Activated CD4-positive, alpha-beta memory T cell treated with anti-CD3 and anti-CD28 coated beads for 36 hours (primary cell): ENCODE results near the gene FASTKD1. TPM values are rescaled to one million over a fixed set of nuclear protein-coding genes. Genes with fewer than 3 reads are reported as not detected.
"Not testable (repeated sequence)": the region's sequence is repeated elsewhere in the genome, so short reads cannot be mapped to it uniquely, and the experiment has no call there.

ENCODE experiments used
- CTCF ChIA-PET: fragments of 350-600 bp; sonication (Branson Sonifier 250); formaldehyde crosslinking; loops from one replicate; lab custom pipeline; 2021; ENCODE audit warnings: antibody characterized with exemption, inconsistent platforms; lab: Charles Lee
- POLR2A ChIA-PET: fragments of 350-600 bp; sonication (Branson Sonifier 250); formaldehyde crosslinking; loops from one replicate; lab custom pipeline; 2021; ENCODE audit warnings: antibody characterized with exemption; lab: Charles Lee
- DNase-seq: peaks from one replicate; pipeline ENCODE4 v3.0.0-alpha.2; 2020
- H3K27ac Mint-ChIP-seq: one replicate; pipeline ENCODE4 v1.8.0; 2021; ENCODE audit warnings: mixed read lengths
- H3K27me3 Mint-ChIP-seq: one replicate; pipeline ENCODE4 v1.8.0; 2021; ENCODE audit warnings: mixed read lengths
- H3K36me3 Mint-ChIP-seq: one replicate; pipeline ENCODE4 v1.8.0; 2021; ENCODE audit warnings: mixed read lengths
- H3K4me1 Mint-ChIP-seq: one replicate; pipeline ENCODE4 v1.8.0; 2021; ENCODE audit warnings: low read depth, mixed read lengths
- H3K4me3 Mint-ChIP-seq: one replicate; pipeline ENCODE4 v1.8.0; 2021; ENCODE audit warnings: mild to moderate bottlenecking, mixed read lengths
- H3K9me3 Mint-ChIP-seq: one replicate; pipeline ENCODE4 v1.8.0; 2021; ENCODE audit warnings: mixed read lengths
- intact Hi-C: fragments of 100-400 bp; cut with micrococcal nuclease; formaldehyde crosslinking; loops from one replicate; pipeline ENCODE4 v1.15.1; 2023
- total RNA-seq, 2 experiments: library from RNA; stranded (reverse); gene quantifications; one replicate each; pipeline ENCODE4 v1.2.3, GENCODE V29; 2021

The FASTKD1 gene
- total RNA-seq, 2 experiments from 2014 or later: 41.6 to 47.6 TPM

- Mint-ChIP-seq H3K27me3 (no peaks in the 10 kb centered on the region), H3K9me3 (peaks cover 13% of the 10 kb centered on the region), H3K4me3 (peak overlapping the region; percentile 99), H3K36me3 (peaks cover 28% of the 10 kb centered on the region), H3K27ac (peak overlapping the region; percentile 98), H3K4me1 (peaks cover 36% of the 10 kb centered on the region)
- DNase-seq: no peak
- intact Hi-C loops: no loop called here
- POLR2A ChIA-PET: interaction anchor here (0.9 to 1.7 kb wide), 2 partner anchors 108 to 243 kb away, joined by 3 to 4 read pairs; no protein-coding TSS in a partner anchor
- CTCF ChIA-PET: no interaction called here
Measured at GRCh38 chr2:169585673-169586072, 12.0 kb upstream of the FASTKD1 start.

- intact Hi-C loops: loop anchor here (1.0 to 5.0 kb wide), 4 partner anchors 11 to 1343 kb away; partner anchors contain the start of genes CFAP210, FASTKD1, GORASP2 and PHOSPHO2
- H3K9me3 Mint-ChIP-seq: peaks cover 13% of the 10 kb centered on the region
- peak within 1 kb of the TSS; percentile 99 for H3K4me3 Mint-ChIP-seq
- POLR2A ChIA-PET: interaction anchor here (0.9 to 1.7 kb wide), 4 partner anchors 11 to 244 kb away, joined by 3 to 17 read pairs (median 4); partner anchors contain the start of genes FASTKD1 and SSB
- H3K27me3 Mint-ChIP-seq: no peaks in the 10 kb centered on the region
- CTCF ChIA-PET: interaction anchor here (0.8 kb wide), 1 partner anchor 12 kb away, joined by 3 read pairs; no protein-coding TSS in a partner anchor
- DNase-seq: peak; percentile 93
- H3K27ac Mint-ChIP-seq: peak within 1 kb of the TSS; percentile 98
- H3K4me1 Mint-ChIP-seq: peaks cover 27% of the 10 kb centered on the region
- H3K36me3 Mint-ChIP-seq: peaks cover 26% of the 10 kb centered on the region
Measured at GRCh38 chr2:169584005-169584877, 10.6 kb upstream of the FASTKD1 start, which contains the start of gene PPIG. PPIG (plus strand) TSS chr2:169584351; CDS start chr2:169604042, 19,691 bp downstream.

- Mint-ChIP-seq H3K4me1 (peaks cover 22% of the 10 kb centered on the region), H3K4me3 (no peak overlapping the region), H3K36me3 (peaks cover 26% of the 10 kb centered on the region), H3K9me3 (peaks cover 13% of the 10 kb centered on the region), H3K27me3 (no peaks in the 10 kb centered on the region), H3K27ac (no peak overlapping the region)
- intact Hi-C loops: loop anchor here (5.0 kb wide), 1 partner anchor 1344 kb away; the partner anchor contains the start of gene GORASP2
- DNase-seq: no peak
- ChIA-PET CTCF (no interaction called here), POLR2A (no interaction called here)
Measured at GRCh38 chr2:169583518-169583917, 9.9 kb upstream of the FASTKD1 start.

- peaks cover 13% of the 10 kb centered on the region for H3K9me3 Mint-ChIP-seq
- CTCF ChIA-PET: interaction anchor here (1.0 kb wide), 1 partner anchor 10 kb away, joined by 4 read pairs; the partner anchor contains the start of gene FASTKD1
- H3K4me1 Mint-ChIP-seq: peaks cover 20% of the 10 kb centered on the region
- H3K27ac Mint-ChIP-seq, H3K4me3 Mint-ChIP-seq, DNase-seq, H3K27me3 Mint-ChIP-seq, POLR2A ChIA-PET: not testable (repeated sequence)
- peaks cover 26% of the 10 kb centered on the region for H3K36me3 Mint-ChIP-seq
- intact Hi-C loops: loop anchor here (5.0 kb wide), 1 partner anchor 1345 kb away; the partner anchor contains the start of gene GORASP2
Measured at GRCh38 chr2:169582552-169583266, 9.0 kb upstream of the FASTKD1 start.

GRCh38 chr2:169579044-169579443, 5.4 kb upstream of the FASTKD1 start:
- Mint-ChIP-seq H3K27ac (no peak overlapping the region), H3K36me3 (peaks cover 14% of the 10 kb centered on the region), H3K4me1 (peaks cover 4% of the 10 kb centered on the region), H3K27me3 (no peaks in the 10 kb centered on the region), H3K9me3 (peaks cover 12% of the 10 kb centered on the region), H3K4me3 (no peak overlapping the region)
- intact Hi-C loops: loop anchor here (10.0 kb wide), 1 partner anchor 214 kb away; the partner anchor contains the start of gene LRP2
- POLR2A ChIA-PET: interaction anchor here (0.7 kb wide), 1 partner anchor 468 kb away, joined by 3 read pairs; no protein-coding TSS in a partner anchor
- CTCF ChIA-PET: no interaction called here
- no peak for DNase-seq

GRCh38 chr2:169575264-169575663, 1.6 kb upstream of the FASTKD1 start:
- H3K27me3 Mint-ChIP-seq, CTCF ChIA-PET, H3K36me3 Mint-ChIP-seq, H3K27ac Mint-ChIP-seq, H3K9me3 Mint-ChIP-seq, POLR2A ChIA-PET, H3K4me3 Mint-ChIP-seq, DNase-seq: not testable (repeated sequence)
- H3K4me1 Mint-ChIP-seq: peaks cover 17% of the 10 kb centered on the region
- intact Hi-C loops: loop anchor here (10.0 kb wide), 1 partner anchor 210 kb away; the partner anchor contains the start of gene LRP2

GRCh38 chr2:169574539-169574938, 874 bp upstream of the FASTKD1 start:
- H3K4me3 Mint-ChIP-seq, H3K36me3 Mint-ChIP-seq, CTCF ChIA-PET, H3K27ac Mint-ChIP-seq, DNase-seq, H3K27me3 Mint-ChIP-seq, H3K9me3 Mint-ChIP-seq: not testable (repeated sequence)
- H3K4me1 Mint-ChIP-seq: peaks cover 22% of the 10 kb centered on the region
- POLR2A ChIA-PET: interaction anchor here (2.6 kb wide), 1 partner anchor 10 kb away, joined by 17 read pairs; the partner anchor contains the start of gene PPIG
- intact Hi-C loops: loop anchor here (5.0 to 10.0 kb wide), 2 partner anchors 97 to 210 kb away; partner anchors contain the start of genes BBS5 and LRP2

GRCh38 chr2:169573974-169574299, 272 bp upstream of the FASTKD1 start:
- Mint-ChIP-seq H3K4me3 (peak overlapping the region; percentile 100), H3K27me3 (no peaks in the 10 kb centered on the region), H3K27ac (peak overlapping the region; percentile 89), H3K36me3 (peaks cover 8% of the 10 kb centered on the region), H3K9me3 (no peaks in the 10 kb centered on the region), H3K4me1 (peaks cover 25% of the 10 kb centered on the region)
- intact Hi-C loops: loop anchor here (1.0 to 10.0 kb wide), 5 partner anchors 10 to 253 kb away; partner anchors contain the start of genes BBS5, LRP2, PPIG and SSB
- CTCF ChIA-PET: interaction anchor here (1.5 kb wide), 1 partner anchor 250 kb away, joined by 6 read pairs; the partner anchor contains the start of gene METTL5
- POLR2A ChIA-PET: interaction anchor here (1.1 to 2.6 kb wide), 3 partner anchors 11 to 95 kb away, joined by 3 to 17 read pairs (median 5); partner anchors contain the start of genes BBS5 and PPIG
- DNase-seq: no peak

GRCh38 chr2:169572821-169573159, 875 bp downstream of the FASTKD1 start:
- H3K27me3 Mint-ChIP-seq: no peaks in the 10 kb centered on the region
- POLR2A ChIA-PET: interaction anchor here (0.9 to 2.6 kb wide), 4 partner anchors 12 to 254 kb away, joined by 3 to 17 read pairs (median 4); partner anchors contain the start of genes BBS5, PPIG, SSB and UBR3
- CTCF ChIA-PET: interaction anchor here (0.7 to 1.5 kb wide), 6 partner anchors 9 to 252 kb away, joined by 3 to 6 read pairs (median 4); partner anchors contain the start of genes BBS5 and METTL5
- H3K4me1 Mint-ChIP-seq: peaks cover 25% of the 10 kb centered on the region
- H3K4me3 Mint-ChIP-seq: peak overlapping the region; percentile 100
- DNase-seq: no peak
- no peaks in the 10 kb centered on the region for H3K9me3 Mint-ChIP-seq
- intact Hi-C loops: loop anchor here (1.0 to 10.0 kb wide), 5 partner anchors 12 to 255 kb away; partner anchors contain the start of genes BBS5, LRP2, PPIG and SSB
- peak overlapping the region; percentile 89 for H3K27ac Mint-ChIP-seq
- peaks cover 8% of the 10 kb centered on the region for H3K36me3 Mint-ChIP-seq

- peaks cover 25% of the 10 kb centered on the region for H3K4me1 Mint-ChIP-seq
- CTCF ChIA-PET: interaction anchor here (0.8 to 1.4 kb wide), 5 partner anchors 9 to 93 kb away, joined by 3 to 5 read pairs (median 3); partner anchors contain the start of gene BBS5
- intact Hi-C loops: loop anchor here (5.0 to 10.0 kb wide), 2 partner anchors 95 to 207 kb away; partner anchors contain the start of genes BBS5 and LRP2
Measured at GRCh38 chr2:169572189-169572588, 1.5 kb downstream of the FASTKD1 start.

More at GRCh38 chr2:169572189-169572588, 1.5 kb downstream of the FASTKD1 start:
- DNase-seq: no peak
- Mint-ChIP-seq H3K27ac (no peak overlapping the region), H3K36me3 (peaks cover 8% of the 10 kb centered on the region), H3K9me3 (no peaks in the 10 kb centered on the region), H3K4me3 (no peak overlapping the region), H3K27me3 (no peaks in the 10 kb centered on the region)
- POLR2A ChIA-PET: interaction anchor here (0.6 to 2.6 kb wide), 2 partner anchors 12 to 227 kb away, joined by 3 to 17 read pairs; partner anchors contain the start of genes PPIG and SSB
